HL-60 (cell line): ENCODE results near the gene TRPM6.

Source experiments
- DNase-seq, 2 experiments: peaks; one replicate each; pipeline ENCODE4 v3.0.0-alpha.2; 2010 to 2020; ENCODE audit warnings: low read depth in 1 of 2, low spot score in 1 of 2
- H3K27ac ChIP-seq: fragments of 250-450 bp; sonication (Bioruptor Pico); replicated peaks from 2 replicates; pipeline ENCODE4 v1.5.1; 2020; ENCODE audit warnings: mild to moderate bottlenecking, moderate library complexity
- H3K27me3 ChIP-seq: fragments of 250-450 bp; sonication (Bioruptor Pico); 2 replicates; pipeline ENCODE4 v1.5.1; 2021; ENCODE audit warnings: mild to moderate bottlenecking, moderate library complexity; ENCODE audit not compliant: insufficient read depth, poor library complexity, severe bottlenecking
- H3K4me3 ChIP-seq: replicated peaks from 2 replicates; pipeline ENCODE4 v1.5.1; 2011; ENCODE audit warnings: mild to moderate bottlenecking, control low read depth, low read length; ENCODE audit not compliant: insufficient read depth
- GABPA ChIP-seq: IDR thresholded peaks from 2 replicates; pipeline ENCODE4 v1.6.1; 2012; ENCODE audit warnings: low read depth
- POLR2AphosphoS5 ChIP-seq: IDR thresholded peaks from 2 replicates; pipeline ENCODE4 v1.6.1; 2012; ENCODE audit warnings: low read depth
- REST ChIP-seq: IDR thresholded peaks from 2 replicates; pipeline ENCODE4 v1.6.1; 2012; ENCODE audit warnings: low read depth; ENCODE audit not compliant: insufficient replicate concordance
- SPI1 ChIP-seq: IDR thresholded peaks from 2 replicates; pipeline ENCODE4 v1.6.1; 2012; ENCODE audit warnings: low read depth, mild to moderate bottlenecking, borderline replicate concordance
- TF ChIP-seq, protein P1 (sequence below): IDR thresholded peaks from one replicate; pipeline ENCODE4 v1.5.1; 2011; ENCODE audit warnings: low read length, control low read depth, inconsistent platforms; ENCODE audit not compliant: insufficient read depth

The TRPM6 gene

GRCh38 chr9:74876382-74876949, 11.3 kb downstream of the TRPM6 start:
- Histone ChIP-seq H3K27ac (no peak overlapping the region), H3K27me3 (no peaks in the 10 kb centered on the region), H3K4me3 (no peak overlapping the region)
- TF ChIP-seq REST (no peak), GABPA (no peak), POLR2AphosphoS5 (no peak), SPI1 (no peak)
- TF ChIP-seq, protein P1, sequence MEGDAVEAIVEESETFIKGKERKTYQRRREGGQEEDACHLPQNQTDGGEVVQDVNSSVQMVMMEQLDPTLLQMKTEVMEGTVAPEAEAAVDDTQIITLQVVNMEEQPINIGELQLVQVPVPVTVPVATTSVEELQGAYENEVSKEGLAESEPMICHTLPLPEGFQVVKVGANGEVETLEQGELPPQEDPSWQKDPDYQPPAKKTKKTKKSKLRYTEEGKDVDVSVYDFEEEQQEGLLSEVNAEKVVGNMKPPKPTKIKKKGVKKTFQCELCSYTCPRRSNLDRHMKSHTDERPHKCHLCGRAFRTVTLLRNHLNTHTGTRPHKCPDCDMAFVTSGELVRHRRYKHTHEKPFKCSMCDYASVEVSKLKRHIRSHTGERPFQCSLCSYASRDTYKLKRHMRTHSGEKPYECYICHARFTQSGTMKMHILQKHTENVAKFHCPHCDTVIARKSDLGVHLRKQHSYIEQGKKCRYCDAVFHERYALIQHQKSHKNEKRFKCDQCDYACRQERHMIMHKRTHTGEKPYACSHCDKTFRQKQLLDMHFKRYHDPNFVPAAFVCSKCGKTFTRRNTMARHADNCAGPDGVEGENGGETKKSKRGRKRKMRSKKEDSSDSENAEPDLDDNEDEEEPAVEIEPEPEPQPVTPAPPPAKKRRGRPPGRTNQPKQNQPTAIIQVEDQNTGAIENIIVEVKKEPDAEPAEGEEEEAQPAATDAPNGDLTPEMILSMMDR: no peak
- no peak for DNase-seq

- H3K4me3 ChIP-seq: no peak overlapping the region
- TF ChIP-seq GABPA: no peak
- TF ChIP-seq REST: no peak
- TF ChIP-seq, protein P1: no peak
- TF ChIP-seq SPI1: no peak
- no peak for TF ChIP-seq POLR2AphosphoS5
- H3K27me3 ChIP-seq: no peaks in the 10 kb centered on the region
- no peak overlapping the region for H3K27ac ChIP-seq
- DNase-seq: no peak
Observed at GRCh38 chr9:74875656-74876055, 12.1 kb downstream of the TRPM6 start.

DNA sequence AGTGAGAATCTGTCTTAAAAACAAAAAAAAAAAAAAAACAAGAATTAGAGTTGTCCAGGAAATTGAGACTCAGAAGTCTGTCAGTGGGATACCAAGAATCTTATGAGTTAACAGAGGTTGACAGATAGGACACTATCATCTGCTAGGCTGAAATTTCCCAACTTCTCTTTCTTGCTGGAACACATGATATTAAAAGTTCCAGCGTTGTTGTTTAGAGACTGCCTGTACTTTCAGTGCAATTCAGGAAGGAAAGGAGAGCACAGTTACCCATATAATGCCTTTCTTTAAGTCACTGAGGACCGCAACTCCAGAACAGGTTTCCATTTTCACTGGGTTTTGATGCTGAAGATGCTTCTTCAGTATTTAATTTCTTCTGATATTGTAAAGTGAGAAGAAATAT, 13.5 kb downstream of the TRPM6 start:
- H3K27me3 ChIP-seq: no peaks in the 10 kb centered on the region
- H3K4me3 ChIP-seq: no peak overlapping the region
- no peak overlapping the region for H3K27ac ChIP-seq
- no peak for TF ChIP-seq GABPA
- TF ChIP-seq, protein P1: no peak
- no peak for TF ChIP-seq SPI1
- no peak for TF ChIP-seq REST
- TF ChIP-seq POLR2AphosphoS5: no peak
- DNase-seq: no peak
